Esophagus (tissue), 2 donors: ENCODE measurements around the gene APOL1. TPM values are rescaled to one million over a fixed set of nuclear protein-coding genes. Genes with fewer than 3 reads are reported as not detected.
"Not testable (repeated sequence)": the region's sequence is repeated elsewhere in the genome, so short reads cannot be mapped to it uniquely, and the experiment has no call there.

Experiments used
- H3K27ac ChIP-seq, 2 donors: one replicate each; pipeline ENCODE4 v1.5.1; 2013; ENCODE audit warnings: low read depth in 2 of 2, mild to moderate bottlenecking in 2 of 2, inconsistent platforms in 1 of 2, low read length in 1 of 2, moderate library complexity in 1 of 2
- H3K27me3 ChIP-seq, 2 donors: one replicate each; pipeline ENCODE4 v1.6.1; 2013; ENCODE audit warnings: low read length in 2 of 2, control low read depth in 1 of 2, mild to moderate bottlenecking in 1 of 2; ENCODE audit not compliant: insufficient read depth in 2 of 2, control insufficient read depth in 1 of 2
- H3K36me3 ChIP-seq, 2 donors: one replicate each; pipeline ENCODE4 v1.6.1; 2013; ENCODE audit warnings: low read length in 1 of 2; ENCODE audit not compliant: control insufficient read depth in 2 of 2, insufficient read depth in 2 of 2
- H3K4me1 ChIP-seq, 2 donors: one replicate each; pipeline ENCODE4 v1.6.1; 2013; ENCODE audit warnings: low read length in 1 of 2; ENCODE audit not compliant: control insufficient read depth in 2 of 2, insufficient read depth in 2 of 2
- H3K4me3 ChIP-seq, 2 donors: one replicate each; pipeline ENCODE4 v1.5.1; 2013; ENCODE audit warnings: low read length in 2 of 2, mild to moderate bottlenecking in 2 of 2, low read depth in 1 of 2, moderate library complexity in 1 of 2
- H3K9me3 ChIP-seq, 2 donors: one replicate each; pipeline ENCODE4 v1.6.1; 2013; ENCODE audit warnings: mild to moderate bottlenecking in 2 of 2, low read depth in 1 of 2, low read length in 1 of 2, moderate library complexity in 1 of 2; ENCODE audit not compliant: control insufficient read depth in 2 of 2, insufficient read depth in 1 of 2
- WGBS, 2 donors: extraction: QIAGEN DNeasy Blood & Tissue Kit; methylation state at CpG; one replicate each; pipeline ENCODE4 v1.1.7; 2013; 5-methylcytosine and 5-hydroxymethylcytosine counted together
- polyA plus RNA-seq, 2 donors: library from polyadenylated mRNA; stranded (reverse); fragments of 200-250 nt; gene quantifications; one replicate each; pipeline ENCODE4 v1.2.3, GENCODE V29; 2013
- donor health status: healthy with polysubstance abuse.
- donor health status: Bipolar disorder and iron deficiency.

Gene APOL1
- polyA plus RNA-seq, 2 donors = 9.8 to 10.5 TPM

GRCh38 chr22:36239150-36239400, 13.9 kb upstream of the APOL1 start:
- no peaks in the 10 kb centered on the region for H3K9me3 ChIP-seq
- peaks cover 0 to 6% of the 10 kb centered on the region in 2 donors for H3K36me3 ChIP-seq
- peaks cover 12 to 18% of the 10 kb centered on the region in 2 donors for H3K4me1 ChIP-seq
- H3K4me3 ChIP-seq = peak overlapping the region; percentile 56 to 80
- no peaks in the 10 kb centered on the region for H3K27me3 ChIP-seq
- 0 to 4% methylated on average over 4 of the region's 4 CpGs for WGBS, 2 donors
- peak overlapping the region; percentile 77 to 92 for H3K27ac ChIP-seq

DNA sequence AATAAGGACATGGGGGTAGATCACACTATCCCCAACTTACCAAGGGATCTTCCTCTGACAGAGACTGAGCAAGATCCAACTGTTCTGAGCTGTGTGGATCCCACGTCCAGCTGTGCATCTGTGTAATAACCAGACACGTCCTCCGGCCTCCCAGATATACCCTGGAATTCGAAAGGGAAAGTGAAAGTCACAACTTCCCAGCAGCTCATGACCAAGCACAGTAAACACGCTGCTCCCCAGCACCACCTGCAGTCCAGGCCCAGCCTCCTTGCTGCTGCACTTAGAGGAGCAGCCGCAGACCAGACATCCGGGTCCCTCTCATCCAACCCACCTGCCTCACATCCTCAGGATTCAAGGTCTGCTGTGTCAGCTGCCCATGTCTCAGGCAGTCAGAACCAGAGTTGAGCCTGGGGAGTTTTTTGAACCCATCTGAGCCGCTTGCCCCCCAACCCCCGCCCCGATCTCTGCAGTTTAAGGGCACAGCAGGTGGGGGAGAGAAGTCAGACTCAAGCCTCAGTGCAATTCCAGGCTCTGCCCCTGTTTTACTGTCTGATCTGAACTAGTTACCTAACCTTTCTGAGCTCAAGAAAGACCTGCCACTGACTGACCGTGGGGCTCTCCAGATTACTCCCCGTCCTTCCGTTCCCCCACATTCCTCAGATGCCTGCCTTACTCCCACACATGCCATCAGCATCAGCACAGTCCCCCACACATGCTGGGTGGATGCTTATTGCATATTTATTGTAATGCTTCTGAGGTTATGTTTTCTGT, 13.3 kb upstream of the APOL1 start, which contains the start of gene APOL2:
Gene APOL2 (minus strand): TSS at position 127 of the 771 bp plus-strand sequence. CDS start 6,365 bp downstream, outside the sequence.
- no peaks in the 10 kb centered on the region for H3K9me3 ChIP-seq
- WGBS, 2 donors = 9 to 20% methylated on average over 13 of the region's 13 CpGs
- peak within 1 kb of the TSS; percentile 77 to 92 for H3K27ac ChIP-seq
- H3K27me3 ChIP-seq = no peaks in the 10 kb centered on the region
- peaks cover 12 to 19% of the 10 kb centered on the region in 2 donors for H3K4me1 ChIP-seq
- H3K4me3 ChIP-seq = peak within 1 kb of the TSS; percentile 56 to 80
- peaks cover 0 to 6% of the 10 kb centered on the region in 2 donors for H3K36me3 ChIP-seq

- WGBS, 2 donors = 74 to 78% methylated on average over 5 of the region's 5 CpGs
- Histone ChIP-seq H3K4me1 (peaks cover 0 to 8% of the 10 kb centered on the region in 2 donors), H3K27ac (peak overlapping the region; percentile 10 to 29)
These were observed 8.9 kb upstream of the APOL1 start for GRCh38 chr22:36243986-36244385.

DNA sequence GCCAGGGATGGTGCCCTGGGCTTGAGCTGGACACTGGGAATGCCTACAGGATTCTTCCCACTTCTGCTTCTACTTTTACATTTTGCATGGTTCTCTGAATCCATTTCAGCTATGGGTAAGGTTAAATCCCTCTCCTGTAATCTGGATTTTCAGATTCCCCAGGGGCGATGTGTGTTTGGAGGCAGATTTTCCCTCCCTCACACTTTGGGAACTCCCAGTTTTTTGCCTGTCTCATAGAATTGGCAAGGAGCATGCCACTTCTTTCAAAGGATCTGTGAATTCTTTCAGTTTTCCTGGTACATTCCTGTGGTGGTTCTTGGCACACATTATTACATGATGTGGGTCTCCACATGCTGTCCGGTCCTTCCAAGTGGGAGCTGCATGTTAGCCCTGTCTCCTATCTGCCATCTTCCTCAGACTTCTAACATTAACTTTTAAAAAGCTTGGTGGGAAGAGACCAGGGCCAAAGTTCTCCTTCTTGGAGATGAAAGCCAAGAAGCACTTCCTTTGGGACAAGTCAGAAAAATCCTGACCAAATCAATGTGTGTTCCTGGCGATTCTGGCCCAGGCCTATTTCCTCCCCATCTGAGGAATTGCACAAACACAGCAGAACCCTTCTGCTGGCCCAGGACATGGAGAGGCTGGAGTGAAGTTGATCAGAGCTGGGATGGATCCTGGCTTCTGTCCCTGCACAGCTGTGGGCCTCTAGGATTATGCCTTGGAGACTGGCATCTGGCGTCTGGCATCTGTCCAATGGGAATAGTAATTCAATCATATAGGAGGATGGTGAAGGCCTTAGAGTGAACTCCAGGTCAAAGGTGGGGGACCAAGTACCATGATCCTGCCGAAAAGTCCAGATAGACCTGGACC, 8.2 kb upstream of the APOL1 start:
- peaks cover 0 to 7% of the 10 kb centered on the region in 2 donors for H3K4me1 ChIP-seq
- H3K36me3 ChIP-seq = no peaks in the 10 kb centered on the region
- 65 to 68% methylated on average over 5 of the region's 5 CpGs for WGBS, 2 donors
- no peaks in the 10 kb centered on the region for H3K9me3 ChIP-seq
- no peak overlapping the region for H3K4me3 ChIP-seq
- H3K27me3 ChIP-seq = no peaks in the 10 kb centered on the region
- peak overlapping the region; percentile 10 to 29 for H3K27ac ChIP-seq

More at GRCh38 chr22:36243986-36244385, 8.9 kb upstream of the APOL1 start:
- no peaks in the 10 kb centered on the region for H3K27me3 ChIP-seq
- H3K9me3 ChIP-seq = no peaks in the 10 kb centered on the region
- H3K4me3 ChIP-seq = no peak overlapping the region
- H3K36me3 ChIP-seq = no peaks in the 10 kb centered on the region

- no peaks in the 10 kb centered on the region for H3K9me3 ChIP-seq
- H3K4me1 ChIP-seq = peaks cover 0 to 4% of the 10 kb centered on the region in 2 donors
- no peaks in the 10 kb centered on the region for H3K36me3 ChIP-seq
- no peaks in the 10 kb centered on the region for H3K27me3 ChIP-seq
- H3K27ac ChIP-seq = no peak overlapping the region
- 69 to 79% methylated on average over 4 of the region's 4 CpGs for WGBS, 2 donors
- no peak overlapping the region for H3K4me3 ChIP-seq
These were observed 7.1 kb upstream of the APOL1 start for GRCh38 chr22:36245805-36246356.

DNA sequence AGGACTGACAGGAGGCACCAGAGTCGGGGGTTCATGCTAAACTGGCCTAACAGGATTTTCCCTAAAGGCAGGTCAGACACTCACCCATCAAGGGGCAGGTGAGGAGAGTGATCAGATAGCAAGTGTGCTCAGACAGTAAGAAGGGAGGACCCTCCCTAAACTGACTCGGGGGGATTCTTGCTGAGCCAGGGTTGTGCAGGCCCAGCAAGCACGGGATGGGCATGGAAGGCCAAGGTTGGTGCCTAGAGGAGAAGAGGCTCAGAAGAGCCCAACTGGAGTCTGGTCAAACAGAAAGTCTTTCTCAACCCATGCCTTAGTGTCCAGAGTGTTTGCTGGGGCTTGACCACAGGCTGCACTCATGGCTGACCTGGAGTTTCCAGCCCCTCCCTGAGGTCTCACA, 6.2 kb upstream of the APOL1 start:
- Histone ChIP-seq H3K4me1 (peaks cover 0 to 4% of the 10 kb centered on the region in 2 donors), H3K4me3 (no peak overlapping the region), H3K36me3 (no peaks in the 10 kb centered on the region), H3K27ac (no peak overlapping the region), H3K9me3 (no peaks in the 10 kb centered on the region), H3K27me3 (no peaks in the 10 kb centered on the region)
- WGBS, 2 donors = 67 to 75% methylated on average over 3 of the region's 3 CpGs

GRCh38 chr22:36247955-36248354, 5.0 kb upstream of the APOL1 start:
- Histone ChIP-seq H3K9me3 (no peaks in the 10 kb centered on the region), H3K36me3 (no peaks in the 10 kb centered on the region), H3K27ac (no peak overlapping the region), H3K27me3 (no peaks in the 10 kb centered on the region), H3K4me1 (peaks cover 0 to 6% of the 10 kb centered on the region in 2 donors), H3K4me3 (no peak overlapping the region)
- 79 to 83% methylated on average over 5 of the region's 5 CpGs for WGBS, 2 donors

DNA sequence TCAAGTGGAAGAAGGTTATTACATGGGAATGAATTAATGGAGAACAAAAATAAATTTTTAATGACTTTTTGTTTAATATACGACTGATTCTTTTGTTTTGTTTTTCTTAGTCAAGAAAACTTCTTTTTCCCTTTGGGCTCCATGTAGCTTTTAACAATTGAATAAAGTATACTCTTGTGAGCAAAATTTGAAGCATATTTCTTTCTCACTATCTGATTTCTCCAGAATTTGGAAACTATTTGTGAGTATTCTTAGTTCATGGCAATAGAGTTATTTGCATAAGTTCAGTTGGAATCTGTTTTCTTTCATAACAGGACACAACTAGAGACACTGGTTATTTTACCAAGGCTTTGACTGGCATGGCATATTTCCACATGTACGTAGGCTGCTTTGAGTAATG, 3.8 kb upstream of the APOL1 start:
- H3K36me3 ChIP-seq = no peaks in the 10 kb centered on the region
- no peaks in the 10 kb centered on the region for H3K27me3 ChIP-seq
- 90 to 91% methylated on average over 2 of the region's 2 CpGs for WGBS, 2 donors
- H3K4me3 ChIP-seq = no peak overlapping the region
- peaks cover 2 to 6% of the 10 kb centered on the region in 2 donors for H3K4me1 ChIP-seq
- H3K9me3 ChIP-seq = no peaks in the 10 kb centered on the region
- no peak overlapping the region for H3K27ac ChIP-seq

- H3K4me3 ChIP-seq, H3K27me3 ChIP-seq, H3K36me3 ChIP-seq, H3K9me3 ChIP-seq: not testable (repeated sequence)
- WGBS, 2 donors = 80 to 82% methylated on average over 24 of the region's 24 CpGs
- peaks cover 5 to 11% of the 10 kb centered on the region in 2 donors for H3K4me1 ChIP-seq
- H3K27ac ChIP-seq = peak overlapping the region in 1 of 2 donors; percentile 31
These were observed 2.5 kb upstream of the APOL1 start for GRCh38 chr22:36250292-36250960.
